Measurements from ENCODE around the gene CRYGN. TPM values are rescaled to one million over a fixed set of nuclear protein-coding genes. Genes with fewer than 3 reads are reported as not detected.

Gene CRYGN
- total and polyA plus RNA-seq, 4 donors: under 0.01 to 0.02 TPM; not detected in 2

- 89% methylated on average over 4 of the region's 4 CpGs for WGBS
- no peaks in the 10 kb centered on the region for H3K9me3 ChIP-seq (ENCODE audit: control insufficient read depth in 4 of 4, low read length in 3 of 4)
- DNase-seq (ENCODE audit: low spot score): no peak
These were observed 15.7 kb upstream of the CRYGN start for GRCh38 chr7:151455690-151456089.

GRCh38 chr7:151454932-151455530, 15.1 kb upstream of the CRYGN start:
- no peaks in the 10 kb centered on the region for H3K27me3 ChIP-seq (ENCODE audit: control insufficient read depth in 4 of 4, insufficient read depth in 4 of 4, low read length in 3 of 4)
- 93% methylated on average over 15 of the region's 15 CpGs for WGBS

More at GRCh38 chr7:151455690-151456089, 15.7 kb upstream of the CRYGN start:
- H3K4me3 ChIP-seq (ENCODE audit: low read depth in 1 of 3, low read length in 3 of 3): no peak overlapping the region
- no peaks in the 10 kb centered on the region for H3K27me3 ChIP-seq (ENCODE audit: control insufficient read depth in 4 of 4, insufficient read depth in 4 of 4, low read length in 3 of 4)
- no peak for TF ChIP-seq MAX (IDR thresholded peaks at IDR 0.05)
- TF ChIP-seq TAF1 (conservative IDR thresholded peaks at IDR 0.05): no peak
- TF ChIP-seq HNF4G (IDR thresholded peaks at IDR 0.05): no peak
- TF ChIP-seq SP1 (IDR thresholded peaks at IDR 0.05): no peak
- TF ChIP-seq CTCF (IDR thresholded peaks at IDR 0.05; ENCODE audit: low read depth, low read length, missing input control): no peak
- no peak for TF ChIP-seq YY1 (IDR thresholded peaks at IDR 0.05)
- TF ChIP-seq ATF3 (IDR thresholded peaks at IDR 0.05): no peak
- TF ChIP-seq RAD21 (IDR thresholded peaks at IDR 0.05): no peak
- no peaks in the 10 kb centered on the region for H3K36me3 ChIP-seq (ENCODE audit: control insufficient read depth in 4 of 4, insufficient read depth in 3 of 4, low read depth in 1 of 4, low read length in 3 of 4)
- no peak overlapping the region for H3K9ac ChIP-seq (ENCODE audit: low read depth in 1 of 2, low read length in 2 of 2)
- no peak overlapping the region for H3K27ac ChIP-seq (ENCODE audit: low read depth in 1 of 2, low read length in 2 of 2)
- H3K4me1 ChIP-seq (ENCODE audit: control insufficient read depth in 4 of 4, insufficient read depth in 4 of 4, low read length in 3 of 4): peaks cover 0 to 12% (median 9%) of the 10 kb centered on the region in 4 donors

More at GRCh38 chr7:151454932-151455530, 15.1 kb upstream of the CRYGN start:
- Histone ChIP-seq H3K4me1 (ENCODE audit: control insufficient read depth in 4 of 4, insufficient read depth in 4 of 4, low read length in 3 of 4) (peaks cover 0 to 9% (median 5%) of the 10 kb centered on the region in 4 donors), H3K4me3 (ENCODE audit: low read depth in 1 of 3, low read length in 3 of 3) (no peak overlapping the region), H3K36me3 (ENCODE audit: control insufficient read depth in 4 of 4, insufficient read depth in 3 of 4, low read depth in 1 of 4, low read length in 3 of 4) (no peaks in the 10 kb centered on the region), H3K9ac (ENCODE audit: low read depth in 1 of 2, low read length in 2 of 2) (no peak overlapping the region), H3K27ac (ENCODE audit: low read depth in 1 of 2, low read length in 2 of 2) (no peak overlapping the region), H3K9me3 (ENCODE audit: control insufficient read depth in 4 of 4, low read length in 3 of 4) (no peaks in the 10 kb centered on the region)
- no peak for DNase-seq (ENCODE audit: low spot score)
- TF ChIP-seq CTCF (IDR thresholded peaks at IDR 0.05; ENCODE audit: low read depth, low read length, missing input control) (no peak), HNF4A (conservative IDR thresholded peaks at IDR 0.05) (no peak), ATF3 (IDR thresholded peaks at IDR 0.05) (no peak), FOXA1 (IDR thresholded peaks at IDR 0.05) (no peak), HNF4G (IDR thresholded peaks at IDR 0.05) (no peak), EGR1 (IDR thresholded peaks at IDR 0.05; ENCODE audit: low read depth in 2 of 2) (no peak), ZBTB33 (IDR thresholded peaks at IDR 0.05) (no peak), RAD21 (IDR thresholded peaks at IDR 0.05) (no peak), MAX (IDR thresholded peaks at IDR 0.05) (no peak), YY1 (IDR thresholded peaks at IDR 0.05) (no peak), FOXA2 (IDR thresholded peaks at IDR 0.05) (no peak), JUND (IDR thresholded peaks at IDR 0.05) (no peak), GABPA (IDR thresholded peaks at IDR 0.05 in 1 of 2, conservative IDR thresholded peaks at IDR 0.05 in 1 of 2) (no peak), RXRA (IDR thresholded peaks at IDR 0.05) (no peak), TAF1 (conservative IDR thresholded peaks at IDR 0.05) (no peak), NR2F2 (IDR thresholded peaks at IDR 0.05) (no peak)

Data from liver (tissue), 9 donors.